ENCODE results near the gene RRN3. TPM values are rescaled to one million over a fixed set of nuclear protein-coding genes. Genes with fewer than 3 reads are reported as not detected.

RRN3 gene
- total RNA-seq, 1 experiment from 2014 or later: 57.7 TPM

DNA sequence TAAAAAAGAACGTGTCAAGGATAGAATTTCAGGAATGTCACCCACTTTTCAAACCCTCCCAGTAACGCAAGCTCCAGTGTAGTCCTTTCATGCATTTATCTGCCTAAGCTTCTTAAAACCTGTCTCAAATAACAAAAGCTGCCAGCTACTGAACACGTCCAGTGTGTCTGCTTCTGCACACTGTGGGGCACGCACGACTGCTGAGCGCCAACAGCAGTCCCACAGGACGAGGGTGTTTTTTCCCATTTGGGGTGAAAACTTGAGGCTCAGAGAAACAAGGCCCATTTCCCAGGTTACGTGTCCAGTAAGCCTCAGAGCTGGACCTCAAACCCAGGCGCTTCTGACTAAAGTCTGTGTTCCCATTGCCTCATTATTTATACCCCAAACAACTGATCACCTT is 55.4 kb downstream of the RRN3 start (continued):
- TF ChIP-seq, protein P1, sequence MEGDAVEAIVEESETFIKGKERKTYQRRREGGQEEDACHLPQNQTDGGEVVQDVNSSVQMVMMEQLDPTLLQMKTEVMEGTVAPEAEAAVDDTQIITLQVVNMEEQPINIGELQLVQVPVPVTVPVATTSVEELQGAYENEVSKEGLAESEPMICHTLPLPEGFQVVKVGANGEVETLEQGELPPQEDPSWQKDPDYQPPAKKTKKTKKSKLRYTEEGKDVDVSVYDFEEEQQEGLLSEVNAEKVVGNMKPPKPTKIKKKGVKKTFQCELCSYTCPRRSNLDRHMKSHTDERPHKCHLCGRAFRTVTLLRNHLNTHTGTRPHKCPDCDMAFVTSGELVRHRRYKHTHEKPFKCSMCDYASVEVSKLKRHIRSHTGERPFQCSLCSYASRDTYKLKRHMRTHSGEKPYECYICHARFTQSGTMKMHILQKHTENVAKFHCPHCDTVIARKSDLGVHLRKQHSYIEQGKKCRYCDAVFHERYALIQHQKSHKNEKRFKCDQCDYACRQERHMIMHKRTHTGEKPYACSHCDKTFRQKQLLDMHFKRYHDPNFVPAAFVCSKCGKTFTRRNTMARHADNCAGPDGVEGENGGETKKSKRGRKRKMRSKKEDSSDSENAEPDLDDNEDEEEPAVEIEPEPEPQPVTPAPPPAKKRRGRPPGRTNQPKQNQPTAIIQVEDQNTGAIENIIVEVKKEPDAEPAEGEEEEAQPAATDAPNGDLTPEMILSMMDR (IDR thresholded peaks at IDR 0.05 in 2 of 3, conservative IDR thresholded peaks at IDR 0.05 in 1 of 3; ENCODE audit: borderline replicate concordance in 1 of 3, insufficient read depth in 1 of 3, low read depth in 2 of 3, low read length in 2 of 3): no peak
- no peak for TF ChIP-seq ZNF274 (IDR thresholded peaks at IDR 0.05; ENCODE audit: low read depth, low read length)

DNA sequence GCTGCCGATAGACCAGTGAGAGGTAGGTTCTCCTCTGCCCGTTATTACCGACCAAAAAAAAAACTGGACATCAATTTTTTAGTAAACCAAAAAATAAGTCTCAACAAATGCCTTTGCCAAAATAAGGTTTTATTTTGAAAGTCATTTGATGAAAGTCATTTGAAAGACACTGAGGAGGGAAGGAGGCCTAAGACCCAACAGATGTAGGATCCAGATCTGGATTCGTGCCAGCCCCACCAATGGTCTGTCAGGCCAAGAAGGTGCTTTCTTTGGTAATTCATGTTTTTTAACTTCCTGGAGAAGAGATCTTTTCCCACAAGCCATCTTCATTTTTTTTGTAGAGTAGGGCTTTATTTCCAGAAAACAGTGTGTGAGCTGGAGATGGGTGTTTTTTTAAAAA is 56.3 kb downstream of the RRN3 start:
- peaks cover 25 to 42% of the 10 kb centered on the region in 2 experiments; a peak in 3 of 4 replicates for H3K36me3 ChIP-seq (ENCODE audit: control insufficient read depth in 1 of 2, insufficient read depth in 2 of 2, low read length in 2 of 2)
- no peaks in the 10 kb centered on the region for H3K27me3 ChIP-seq (ENCODE audit: insufficient read depth, low read length)
- no TSS peak for BruUV-seq (replicated peaks)
- H3K79me2 ChIP-seq (ENCODE audit: insufficient read depth, low read length): no peaks in the 10 kb centered on the region
- H3K9me2 ChIP-seq (ENCODE audit: insufficient read depth): no peaks in the 10 kb centered on the region
- no peak overlapping the region for H3K4me2 ChIP-seq (ENCODE audit: low read length)
- ChIA-PET RAD21 (ENCODE audit: low non-redundant PET in 1 of 2, low total read pairs in 2 of 2, uncharacterized antibody in 2 of 2, unreplicated experiment in 2 of 2) (no interaction called here), CTCF (no interaction called here), POLR2A (no interaction called here)
- H3K4me3 ChIP-seq (replicated peaks in 1 of 2; ENCODE audit: low read depth in 1 of 2, low read length in 2 of 2): no peak overlapping the region
- H3K9ac ChIP-seq (ENCODE audit: low read length): no peak overlapping the region
- no peaks in the 10 kb centered on the region for H4K20me1 ChIP-seq (ENCODE audit: insufficient read depth)
- ATAC-seq (no peak), DNase-seq (ENCODE audit: low read depth, low spot score) (no peak)
- H3K9me3 ChIP-seq (ENCODE audit: control insufficient read depth in 1 of 2, insufficient read depth in 1 of 2, low read depth in 1 of 2, low read length in 2 of 2): no peaks in the 10 kb centered on the region
- no peak overlapping the region for H3K27ac ChIP-seq (ENCODE audit: low read depth, low read length)
- intact Hi-C loops (cut with micrococcal nuclease): no loop called here
- H2AFZ ChIP-seq (ENCODE audit: low read depth, low read length, poor library complexity, severe bottlenecking): no peak overlapping the region
- H3K4me1 ChIP-seq (ENCODE audit: control insufficient read depth in 1 of 2, insufficient read depth in 2 of 2, low read length in 2 of 2): peaks cover 4 to 8% of the 10 kb centered on the region in 2 experiments; a peak in 2 of 4 replicates
- TF ChIP-seq SP1 (IDR thresholded peaks at IDR 0.05; ENCODE audit: low read depth): no peak
- no peak for TF ChIP-seq ZFX (IDR thresholded peaks at IDR 0.05)
- no peak for TF ChIP-seq EZH2phosphoT487 (IDR thresholded peaks at IDR 0.05; ENCODE audit: borderline replicate concordance)
- no peak for TF ChIP-seq TCF7L2 (IDR thresholded peaks at IDR 0.05; ENCODE audit: borderline replicate concordance, extremely low read depth, insufficient read depth, insufficient read length)
- TF ChIP-seq EZH2 (IDR thresholded peaks at IDR 0.05): no peak
- no peak for TF ChIP-seq CBX3 (IDR thresholded peaks at IDR 0.05; ENCODE audit: low read depth)
- TF ChIP-seq, protein P1 (IDR thresholded peaks at IDR 0.05 in 2 of 3, conservative IDR thresholded peaks at IDR 0.05 in 1 of 3; ENCODE audit: borderline replicate concordance in 1 of 3, insufficient read depth in 1 of 3, low read depth in 2 of 3, low read length in 2 of 3): no peak
- no peak for TF ChIP-seq JUND (IDR thresholded peaks at IDR 0.05)
- TF ChIP-seq FOSL1 (IDR thresholded peaks at IDR 0.05; ENCODE audit: low read depth): no peak
- no peak for TF ChIP-seq SIN3A (IDR thresholded peaks at IDR 0.05; ENCODE audit: low read depth)

All from HCT116 (cell line).